ENCODE results near the gene GHRHR.

DNA sequence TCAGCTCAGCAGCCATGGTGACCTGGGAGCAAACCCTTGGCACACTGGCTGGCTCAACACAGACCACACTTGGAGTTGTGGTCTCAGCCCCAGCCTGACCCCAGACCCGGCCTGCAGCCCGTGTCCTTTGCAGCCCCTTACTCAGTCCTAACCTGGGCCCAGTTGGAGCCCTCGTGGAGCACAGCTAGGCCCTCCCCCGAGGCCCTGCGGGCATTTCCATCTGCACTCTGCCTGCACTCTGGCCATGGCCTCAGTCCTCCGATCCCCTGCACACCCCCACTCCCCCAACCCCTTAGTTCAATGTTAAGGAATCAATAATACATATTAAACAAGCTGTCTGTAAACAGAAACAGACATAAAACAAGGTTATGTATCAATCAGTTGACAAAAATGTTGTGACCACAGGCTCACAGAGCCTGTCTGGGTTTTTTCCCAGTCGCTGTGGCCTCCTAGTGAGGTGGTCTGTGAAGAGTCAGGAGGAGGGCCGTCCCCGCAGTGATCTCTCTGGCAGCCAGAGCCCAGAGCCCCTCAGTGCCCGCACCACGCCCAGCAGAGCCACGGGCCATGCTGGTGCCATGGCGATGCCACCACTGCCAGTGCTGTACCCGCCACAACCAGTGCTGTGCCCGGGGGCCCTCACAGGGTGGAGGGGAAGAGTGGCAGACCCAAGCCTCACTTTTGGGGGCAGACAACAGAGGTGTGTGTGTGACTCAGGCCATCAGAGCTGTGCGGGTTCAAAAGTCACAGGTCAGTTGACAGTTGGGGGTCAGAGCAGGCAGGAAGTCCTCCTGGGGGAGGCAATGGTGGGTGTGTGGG lies 25.5 kb downstream of the GHRHR start:
- no peak for TF ChIP-seq POLR2A (IDR thresholded peaks at IDR 0.05)
- TF ChIP-seq, protein P1, sequence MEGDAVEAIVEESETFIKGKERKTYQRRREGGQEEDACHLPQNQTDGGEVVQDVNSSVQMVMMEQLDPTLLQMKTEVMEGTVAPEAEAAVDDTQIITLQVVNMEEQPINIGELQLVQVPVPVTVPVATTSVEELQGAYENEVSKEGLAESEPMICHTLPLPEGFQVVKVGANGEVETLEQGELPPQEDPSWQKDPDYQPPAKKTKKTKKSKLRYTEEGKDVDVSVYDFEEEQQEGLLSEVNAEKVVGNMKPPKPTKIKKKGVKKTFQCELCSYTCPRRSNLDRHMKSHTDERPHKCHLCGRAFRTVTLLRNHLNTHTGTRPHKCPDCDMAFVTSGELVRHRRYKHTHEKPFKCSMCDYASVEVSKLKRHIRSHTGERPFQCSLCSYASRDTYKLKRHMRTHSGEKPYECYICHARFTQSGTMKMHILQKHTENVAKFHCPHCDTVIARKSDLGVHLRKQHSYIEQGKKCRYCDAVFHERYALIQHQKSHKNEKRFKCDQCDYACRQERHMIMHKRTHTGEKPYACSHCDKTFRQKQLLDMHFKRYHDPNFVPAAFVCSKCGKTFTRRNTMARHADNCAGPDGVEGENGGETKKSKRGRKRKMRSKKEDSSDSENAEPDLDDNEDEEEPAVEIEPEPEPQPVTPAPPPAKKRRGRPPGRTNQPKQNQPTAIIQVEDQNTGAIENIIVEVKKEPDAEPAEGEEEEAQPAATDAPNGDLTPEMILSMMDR (IDR thresholded peaks at IDR 0.05) = no peak
